Measurements from ENCODE around the gene CCDC107. TPM values are rescaled to one million over a fixed set of nuclear protein-coding genes. Genes with fewer than 3 reads are reported as not detected.

Gene CCDC107
- total and polyA plus RNA-seq, 9 of the 15 experiments (the other 6 are each of a cell fraction or from before 2014, with no cell fraction given): 0.35 to 11.3 (median 6.9) TPM; not detected in 1

DNA sequence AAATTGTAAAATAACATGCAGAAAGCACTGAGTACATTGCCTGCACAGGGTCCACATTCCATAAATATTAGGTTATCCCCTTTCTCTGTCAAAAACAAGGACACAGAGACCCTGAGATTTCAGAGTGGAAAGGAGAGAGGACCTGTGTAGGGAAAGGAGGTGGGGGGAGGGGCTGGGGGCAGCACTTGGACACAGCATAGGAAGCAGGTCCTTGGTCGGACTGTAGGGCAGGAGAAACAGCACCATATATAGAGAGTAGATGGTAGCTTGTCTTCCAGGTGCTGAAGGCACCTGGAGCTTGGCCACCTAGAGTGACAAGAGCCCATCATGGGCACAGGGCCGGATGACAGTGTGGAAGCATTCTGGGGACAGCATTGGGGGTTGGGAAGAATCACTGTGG, 29.2 kb downstream of the CCDC107 start:
- no peaks in the 10 kb centered on the region for H3K79me2 ChIP-seq (ENCODE audit: control insufficient read depth, insufficient read depth, low read length)
- H2AFZ ChIP-seq (ENCODE audit: low read depth, low read length): no peak overlapping the region
- H3K9me3 ChIP-seq (replicated peaks; ENCODE audit: control insufficient read depth, insufficient read depth, low read depth, low read length): no peaks in the 10 kb centered on the region
- H3K36me3 ChIP-seq (ENCODE audit: control insufficient read depth, insufficient read depth, low read length): peaks cover 7% of the 10 kb centered on the region; the same call in 2 of the 3 replicates
- peak in 1 of 4 experiments; percentile 27 for DNase-seq (ENCODE audit: extremely low read depth in 1 of 4, low spot score in 3 of 4)
- H3K9me1 ChIP-seq (ENCODE audit: control insufficient read depth, insufficient read depth, low read length): no peaks in the 10 kb centered on the region
- FAIRE-seq: no peak
- no peak for ATAC-seq
- H4K20me1 ChIP-seq (replicated peaks; ENCODE audit: control insufficient read depth, insufficient read depth, low read length): no peaks in the 10 kb centered on the region
- in situ Hi-C loops (cut with MboI): no loop called here
- peaks cover 12 to 23% of the 10 kb centered on the region in 2 experiments; a peak in 4 of 5 replicates for H3K4me1 ChIP-seq (replicated peaks in 1 of 2; ENCODE audit: control insufficient read depth in 2 of 2, insufficient read depth in 2 of 2, low read length in 2 of 2)
- TF ChIP-seq FOXJ3 (CRISPR knock-in tag; IDR thresholded peaks at IDR 0.05): no peak
- no peak for TF ChIP-seq PHTF2 (CRISPR knock-in tag; IDR thresholded peaks at IDR 0.05)
- no peak for TF ChIP-seq TEAD2 (tag; IDR thresholded peaks at IDR 0.05)
- no peak for TF ChIP-seq GABPA (tag; conservative IDR thresholded peaks at IDR 0.05; ENCODE audit: low read depth)
- TF ChIP-seq TRIM28 (IDR thresholded peaks at IDR 0.05): no peak
- TF ChIP-seq KDM1A (IDR thresholded peaks at IDR 0.05): no peak
- TF ChIP-seq ZBTB7A (IDR thresholded peaks at IDR 0.05; ENCODE audit: borderline replicate concordance, control insufficient read depth, low read depth, low read length): no peak
- TF ChIP-seq, protein P1, sequence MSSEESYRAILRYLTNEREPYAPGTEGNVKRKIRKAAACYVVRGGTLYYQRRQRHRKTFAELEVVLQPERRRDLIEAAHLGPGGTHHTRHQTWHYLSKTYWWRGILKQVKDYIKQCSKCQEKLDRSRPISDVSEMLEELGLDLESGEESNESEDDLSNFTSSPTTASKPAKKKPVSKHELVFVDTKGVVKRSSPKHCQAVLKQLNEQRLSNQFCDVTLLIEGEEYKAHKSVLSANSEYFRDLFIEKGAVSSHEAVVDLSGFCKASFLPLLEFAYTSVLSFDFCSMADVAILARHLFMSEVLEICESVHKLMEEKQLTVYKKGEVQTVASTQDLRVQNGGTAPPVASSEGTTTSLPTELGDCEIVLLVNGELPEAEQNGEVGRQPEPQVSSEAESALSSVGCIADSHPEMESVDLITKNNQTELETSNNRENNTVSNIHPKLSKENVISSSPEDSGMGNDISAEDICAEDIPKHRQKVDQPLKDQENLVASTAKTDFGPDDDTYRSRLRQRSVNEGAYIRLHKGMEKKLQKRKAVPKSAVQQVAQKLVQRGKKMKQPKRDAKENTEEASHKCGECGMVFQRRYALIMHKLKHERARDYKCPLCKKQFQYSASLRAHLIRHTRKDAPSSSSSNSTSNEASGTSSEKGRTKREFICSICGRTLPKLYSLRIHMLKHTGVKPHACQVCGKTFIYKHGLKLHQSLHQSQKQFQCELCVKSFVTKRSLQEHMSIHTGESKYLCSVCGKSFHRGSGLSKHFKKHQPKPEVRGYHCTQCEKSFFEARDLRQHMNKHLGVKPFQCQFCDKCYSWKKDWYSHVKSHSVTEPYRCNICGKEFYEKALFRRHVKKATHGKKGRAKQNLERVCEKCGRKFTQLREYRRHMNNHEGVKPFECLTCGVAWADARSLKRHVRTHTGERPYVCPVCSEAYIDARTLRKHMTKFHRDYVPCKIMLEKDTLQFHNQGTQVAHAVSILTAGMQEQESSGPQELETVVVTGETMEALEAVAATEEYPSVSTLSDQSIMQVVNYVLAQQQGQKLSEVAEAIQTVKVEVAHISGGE (CRISPR knock-in tag; IDR thresholded peaks at IDR 0.05): no peak
- no peak for TF ChIP-seq HNRNPLL (IDR thresholded peaks at IDR 0.05; ENCODE audit: low read depth, low read length, poor library complexity, severe bottlenecking)
- no peak for TF ChIP-seq NCOR1 (IDR thresholded peaks at IDR 0.05)
- TF ChIP-seq, protein P2, sequence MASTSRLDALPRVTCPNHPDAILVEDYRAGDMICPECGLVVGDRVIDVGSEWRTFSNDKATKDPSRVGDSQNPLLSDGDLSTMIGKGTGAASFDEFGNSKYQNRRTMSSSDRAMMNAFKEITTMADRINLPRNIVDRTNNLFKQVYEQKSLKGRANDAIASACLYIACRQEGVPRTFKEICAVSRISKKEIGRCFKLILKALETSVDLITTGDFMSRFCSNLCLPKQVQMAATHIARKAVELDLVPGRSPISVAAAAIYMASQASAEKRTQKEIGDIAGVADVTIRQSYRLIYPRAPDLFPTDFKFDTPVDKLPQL (IDR thresholded peaks at IDR 0.05; ENCODE audit: extremely low read depth, insufficient read length): no peak
- no peak for TF ChIP-seq ERF (CRISPR knock-in tag; IDR thresholded peaks at IDR 0.05)
- no peak for TF ChIP-seq AFF1 (IDR thresholded peaks at IDR 0.05; ENCODE audit: low read depth in 1 of 2, partially characterized antibody in 2 of 2)
- H3K9ac ChIP-seq (ENCODE audit: insufficient read depth in 1 of 2, low read depth in 2 of 2, low read length in 2 of 2): no peak overlapping the region
- H3K27ac ChIP-seq (ENCODE audit: extremely low read depth, low read depth, low read length): no peak overlapping the region
- no peak overlapping the region for H3K4me3 ChIP-seq
- POLR2A ChIA-PET: no interaction called here
- BruUV-seq (replicated peaks): no TSS peak
- intact Hi-C loops (cut with micrococcal nuclease): no loop called here
- WGBS (ENCODE audit: insufficient coverage, low coverage, missing lambda C conversion rate): 100% methylated on average over 2 of the region's 2 CpGs
- no peaks in the 10 kb centered on the region for H3K27me3 ChIP-seq (ENCODE audit: control insufficient read depth in 2 of 2, insufficient read depth in 2 of 2, low read length in 2 of 2)
- H3K4me2 ChIP-seq (ENCODE audit: insufficient read depth, low read length): no peak overlapping the region
- CTCF ChIA-PET (ENCODE audit: low intra/inter-chr PET ratio): no interaction called here

Measured in K562 (cell line).